Activated T-cell treated with anti-CD3 and anti-CD28 coated beads, Interleukin-2, amount 50 U/mL, for 48 hours (primary cell): Measurements from ENCODE around the gene CHEK2.
A peak's percentile ranks its signal among the peaks of the same experiment; 100 is the strongest.
"Not testable (repeated sequence)": the region's sequence is repeated elsewhere in the genome, so short reads cannot be mapped to it uniquely, and the experiment has no call there.

Experiments
- DNase-seq, 2 experiments: peaks; one replicate each; pipeline ENCODE4 v3.0.0-alpha.2; 2020

Gene CHEK2

DNA sequence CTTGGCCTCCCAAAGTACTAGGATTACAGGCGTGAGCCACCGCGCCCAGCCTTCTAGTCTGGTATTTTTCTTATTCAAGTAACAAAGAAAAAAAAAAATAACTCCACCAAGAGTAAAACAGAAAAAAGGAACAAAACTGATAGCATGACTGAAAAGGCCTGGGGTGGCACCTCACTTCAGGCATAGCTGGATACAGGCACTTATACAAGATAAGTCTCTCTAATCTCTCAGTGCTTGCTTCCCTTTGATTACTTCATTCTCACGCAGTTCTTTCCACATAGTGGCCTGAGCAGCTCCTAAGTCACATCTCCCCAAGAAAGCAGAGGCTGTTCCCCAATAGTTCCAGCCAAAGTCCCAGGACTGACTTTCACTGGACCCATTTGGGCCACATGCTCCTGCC is 58.7 kb downstream of the CHEK2 start:
- not testable (repeated sequence) for DNase-seq

- DNase-seq = not testable (repeated sequence)
These were observed 60.7 kb downstream of the CHEK2 start for GRCh38 chr22:28680813-28681490.

DNA sequence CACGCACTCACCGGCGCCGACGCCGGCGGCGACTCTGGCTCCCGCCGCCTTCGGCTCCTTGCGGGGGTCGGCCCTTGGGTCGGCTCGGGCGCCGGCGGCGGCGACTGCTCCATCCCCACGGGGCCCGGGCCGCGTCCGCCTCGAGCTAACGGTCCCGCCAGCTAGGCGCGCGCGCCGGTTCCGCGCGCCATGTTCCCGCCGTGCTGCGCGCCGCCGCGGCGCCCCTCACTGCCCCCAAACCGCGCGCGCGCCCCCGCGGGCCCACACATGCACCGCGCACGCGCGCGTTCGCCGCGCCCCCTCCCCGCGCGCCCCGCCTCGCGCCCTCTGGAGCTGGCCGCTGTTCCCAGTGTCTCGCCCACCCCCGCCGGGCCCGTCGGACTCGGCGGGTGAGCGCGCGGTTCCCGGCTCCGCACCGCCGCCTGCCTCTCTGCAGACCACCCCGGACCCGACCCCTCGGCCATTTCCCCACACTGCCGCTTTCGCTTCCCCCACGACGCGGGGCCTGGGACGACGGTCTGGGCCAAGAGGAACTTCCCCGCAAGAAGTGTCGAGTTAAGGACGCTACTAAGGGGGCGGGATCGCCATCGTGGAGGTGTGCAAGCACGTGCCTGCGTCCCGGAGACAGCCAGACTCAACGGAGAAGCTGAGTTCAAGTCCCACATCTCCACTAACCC is 61.9 kb downstream of the CHEK2 start, which contains the start of gene TTC28:
TTC28 (minus strand) TSS at position 230 of the 677 bp plus-strand sequence; CDS start at position 113, 117 bp downstream.
- DNase-seq = peak; percentile 41 to 52

GRCh38 chr22:28678778-28679610 is 62.6 kb downstream of the CHEK2 start:
- DNase-seq = peak; percentile 36 to 42

- not testable (repeated sequence) for DNase-seq
These were observed 63.5 kb downstream of the CHEK2 start for GRCh38 chr22:28678170-28678569.

- no peak for DNase-seq
These were observed 67.5 kb downstream of the CHEK2 start for GRCh38 chr22:28674121-28674563.

GRCh38 chr22:28670756-28671155 is 70.9 kb downstream of the CHEK2 start:
- no peak for DNase-seq

- DNase-seq = no peak
These were observed 71.5 kb downstream of the CHEK2 start for GRCh38 chr22:28670161-28670560.

DNA sequence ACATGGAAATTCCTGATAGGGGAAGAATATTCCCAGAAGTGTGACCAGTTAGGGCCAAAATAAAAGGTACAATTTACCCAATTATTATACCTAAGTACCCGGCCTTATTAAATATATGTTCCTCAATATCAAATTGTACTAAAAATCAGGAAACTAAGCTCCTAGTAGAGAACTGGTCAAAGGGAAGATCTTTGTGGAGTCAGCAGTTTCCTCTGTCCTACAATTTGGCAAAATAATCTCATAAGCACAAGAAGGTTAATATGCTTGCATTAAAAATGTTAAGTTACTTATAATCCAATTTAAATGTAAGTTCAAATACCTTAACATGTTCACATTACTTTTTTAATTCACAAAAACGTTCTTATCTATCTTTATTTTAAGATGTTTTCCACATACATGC is 72.2 kb downstream of the CHEK2 start:
- no peak for DNase-seq

DNA sequence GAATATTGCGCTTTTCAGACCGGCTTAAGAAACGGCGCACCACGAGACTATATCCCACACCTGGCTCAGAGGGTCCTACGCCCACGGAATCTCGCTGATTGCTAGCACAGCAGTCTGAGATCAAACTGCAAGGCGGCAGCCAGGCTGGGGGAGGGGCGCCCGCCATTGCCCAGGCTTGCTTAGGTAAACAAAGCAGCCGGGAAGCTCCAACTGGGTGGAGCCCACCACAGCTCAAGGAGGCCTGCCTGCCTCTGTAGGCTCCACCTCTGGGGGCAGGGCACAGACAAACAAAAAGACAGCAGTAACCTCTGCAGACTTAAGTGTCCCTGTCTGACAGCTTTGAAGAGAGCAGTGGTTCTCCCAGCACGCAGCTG is 78.1 kb downstream of the CHEK2 start:
- DNase-seq = not testable (repeated sequence)

DNA sequence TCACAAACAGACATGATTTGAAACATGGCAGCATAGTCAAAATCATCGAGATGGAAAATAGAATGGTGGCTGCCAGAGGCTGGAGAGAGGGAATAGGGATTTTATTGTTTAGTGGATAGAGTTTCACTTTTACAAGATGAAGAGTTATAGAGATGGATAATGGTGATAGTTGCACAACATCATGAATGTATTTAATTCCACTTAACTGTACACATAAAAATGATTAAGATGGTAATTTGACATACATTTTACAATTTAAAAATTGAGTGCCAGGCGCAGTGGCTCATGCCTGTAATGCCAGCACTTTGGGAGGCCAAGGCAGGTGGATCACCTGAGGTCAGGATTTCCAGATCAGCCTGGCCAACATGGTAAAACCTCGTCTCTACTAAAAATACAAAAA is 83.2 kb downstream of the CHEK2 start:
- no peak for DNase-seq

DNA sequence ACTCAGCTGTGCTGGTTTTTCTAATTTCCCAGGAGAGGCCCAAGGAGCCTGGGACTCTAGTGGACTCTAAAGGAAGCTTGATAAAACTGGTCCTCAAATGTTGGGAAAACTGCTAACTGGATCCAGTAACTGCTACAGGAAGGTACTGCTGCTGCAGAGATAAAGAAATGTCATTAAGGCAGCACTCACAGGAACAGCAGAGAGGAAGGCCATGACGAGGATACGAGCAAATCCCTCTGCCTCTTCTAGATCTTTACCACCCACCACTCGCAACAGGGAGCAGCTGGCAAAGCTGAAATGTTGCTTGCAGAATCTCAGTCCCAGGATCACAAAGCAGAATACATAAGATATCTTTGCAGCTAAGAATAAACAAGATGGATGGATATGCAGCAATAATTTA is 85.4 kb downstream of the CHEK2 start:
- DNase-seq = no peak

GRCh38 chr22:28650463-28650862 is 91.2 kb downstream of the CHEK2 start:
- DNase-seq = no peak

- no peak for DNase-seq
These were observed 92.8 kb downstream of the CHEK2 start for GRCh38 chr22:28648792-28649191.

DNA sequence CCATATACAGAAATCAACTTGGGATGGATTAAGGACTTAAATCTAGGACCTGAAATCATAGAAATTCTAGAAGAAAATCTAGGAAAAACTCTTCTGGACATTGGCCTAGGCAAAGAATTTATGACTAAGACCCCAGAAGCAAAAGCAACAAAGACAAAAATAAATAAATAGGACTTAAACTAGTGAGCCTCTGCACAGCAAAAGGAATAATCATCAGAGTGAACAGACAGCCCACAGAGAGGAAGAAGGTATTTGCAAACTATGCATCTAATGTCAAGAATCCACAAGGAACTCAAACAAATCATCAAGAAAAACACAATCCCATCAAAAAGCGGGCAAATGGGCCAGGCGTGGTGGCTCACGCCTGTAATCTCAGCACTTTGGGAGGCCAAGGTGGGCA is 94.4 kb downstream of the CHEK2 start:
- no peak for DNase-seq

DNA sequence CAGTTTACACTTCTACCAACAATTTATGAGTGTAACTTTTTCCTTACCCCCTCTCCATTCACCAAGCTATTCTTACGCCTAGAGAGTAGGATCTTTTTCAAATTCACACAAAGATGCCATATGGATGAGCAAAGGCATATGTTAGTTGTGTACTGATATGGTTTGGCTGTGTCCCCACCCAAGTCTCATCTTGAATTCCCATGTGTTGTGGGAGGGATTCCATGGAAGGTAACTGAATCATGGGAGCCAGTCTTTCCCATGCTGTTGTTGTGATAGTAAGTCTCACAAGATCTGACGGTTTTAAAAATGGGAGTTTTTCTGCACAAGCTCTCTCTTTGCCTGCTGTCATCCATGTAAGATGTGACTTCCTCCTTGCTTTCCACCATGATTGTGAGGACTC is 102.3 kb downstream of the CHEK2 start:
- DNase-seq = no peak
